Lower leg skin (tissue), 4 donors: Measurements from ENCODE around the gene GPN1. TPM values are rescaled to one million over a fixed set of nuclear protein-coding genes. Genes with fewer than 3 reads are reported as not detected.
A peak's percentile ranks its signal among the peaks of the same experiment; 100 is the strongest.

Experiments
- DNase-seq, 2 donors: peaks; one replicate each; pipeline ENCODE4 v3.0.0-alpha.2; 2019; ENCODE audit warnings: low spot score in 2 of 2
- H3K4me3 ChIP-seq: fragments of 200-600 bp; sonication (generic); 2 replicates; pipeline ENCODE4 v1.5.1; 2017; ENCODE audit warnings: mild to moderate bottlenecking, low read depth; ENCODE audit not compliant: poor library complexity, severe bottlenecking
- CTCF ChIP-seq, 3 donors: fragments of 450-650 bp; IDR thresholded peaks; one replicate each; pipeline ENCODE4 v1.5.1; 2016; ENCODE audit warnings: antibody characterized with exemption in 3 of 3, mild to moderate bottlenecking in 3 of 3, moderate library complexity in 2 of 3
- POLR2A ChIP-seq, 2 donors: fragments of 450-650 bp; IDR thresholded peaks; one replicate each; pipeline ENCODE4 v1.6.1; 2016 to 2017; ENCODE audit warnings: antibody characterized with exemption in 2 of 2, mild to moderate bottlenecking in 1 of 2, moderate library complexity in 1 of 2
- WGBS, 2 donors: methylation state at CpG; one replicate each; pipeline ENCODE4 v1.1.5; 2018; 5-methylcytosine and 5-hydroxymethylcytosine counted together
- intact Hi-C: fragments of 100-400 bp; cut with DNase I; formaldehyde crosslinking; loops from one replicate; pipeline ENCODE4 v1.15.0; 2023; ENCODE audit warnings: low total_unique reads
- total RNA-seq, 4 donors: library from RNA; depleted of rRNA; stranded (reverse); fragments of >200 nt; gene quantifications; one replicate each; pipeline ENCODE4 v1.1.0, GENCODE V29; 2016

GPN1 gene
- total RNA-seq, 4 donors from 2014 or later, result 15.3 to 23.2 (median 21.2) TPM

GRCh38 chr2:27663285-27664153 is 34.7 kb downstream of the GPN1 start, which contains the start of the genes SLC4A1AP and SUPT7L:
SLC4A1AP (plus strand) TSS chr2:27663889; CDS start chr2:27663915, 26 bp downstream.
SUPT7L (minus strand) TSS chr2:27663614; CDS start chr2:27662192, 1,422 bp downstream.
- WGBS, 2 donors, result 0% methylated on average over 45 to 56 of the region's 56 CpGs
- peak; percentile 56 to 90 for DNase-seq
- peak within 1 kb of the TSS; percentile 77 for H3K4me3 ChIP-seq
- intact Hi-C loops, result no loop called here
- TF ChIP-seq POLR2A (IDR thresholded peaks at IDR 0.05) (no peak), CTCF (IDR thresholded peaks at IDR 0.05) (peak in 1 of 3 donors; percentile 74)

- TF ChIP-seq POLR2A (IDR thresholded peaks at IDR 0.05) (no peak), CTCF (IDR thresholded peaks at IDR 0.05) (no peak)
- 3 to 4% methylated on average over 13 to 18 of the region's 28 CpGs for WGBS, 2 donors
- H3K4me3 ChIP-seq, result peak overlapping the region; percentile 77
- intact Hi-C loops, result no loop called here
- DNase-seq, result no peak
These were observed 35.3 kb downstream of the GPN1 start for GRCh38 chr2:27664154-27664574.

GRCh38 chr2:27664622-27665363 is 35.9 kb downstream of the GPN1 start:
- intact Hi-C loops, result no loop called here
- DNase-seq, result no peak
- H3K4me3 ChIP-seq, result no peak overlapping the region
- WGBS, 2 donors, result 83 to 84% methylated on average over 16 of the region's 16 CpGs
- no peak for TF ChIP-seq POLR2A (IDR thresholded peaks at IDR 0.05)
- no peak for TF ChIP-seq CTCF (IDR thresholded peaks at IDR 0.05)

GRCh38 chr2:27667446-27667845 is 38.6 kb downstream of the GPN1 start:
- DNase-seq, result no peak
- TF ChIP-seq POLR2A (IDR thresholded peaks at IDR 0.05) (no peak), CTCF (IDR thresholded peaks at IDR 0.05) (no peak)
- intact Hi-C loops, result no loop called here
- 79 to 80% methylated on average over 1 of the region's 1 CpG for WGBS, 2 donors
- no peak overlapping the region for H3K4me3 ChIP-seq

- WGBS, 2 donors, result 86 to 90% methylated on average over 4 of the region's 4 CpGs
- no peak overlapping the region for H3K4me3 ChIP-seq
- no peak for DNase-seq
- TF ChIP-seq CTCF (IDR thresholded peaks at IDR 0.05), result no peak
- no peak for TF ChIP-seq POLR2A (IDR thresholded peaks at IDR 0.05)
- intact Hi-C loops, result no loop called here
These were observed 42.4 kb downstream of the GPN1 start for GRCh38 chr2:27671235-27671634.
